SW 1271 (cell line): ENCODE measurements around the gene RIPOR2.

Source experiments
- DNase-seq, 2 experiments: peaks; one replicate each; lab custom pipeline; 2025; lab: John Stamatoyannopoulos, UW

RIPOR2 gene

GRCh38 chr6:24876499-24877465, 59.0 kb downstream of the RIPOR2 start:
- DNase-seq: no peak

- no peak for DNase-seq
These were observed 60.2 kb downstream of the RIPOR2 start for GRCh38 chr6:24875534-24875901.

DNA sequence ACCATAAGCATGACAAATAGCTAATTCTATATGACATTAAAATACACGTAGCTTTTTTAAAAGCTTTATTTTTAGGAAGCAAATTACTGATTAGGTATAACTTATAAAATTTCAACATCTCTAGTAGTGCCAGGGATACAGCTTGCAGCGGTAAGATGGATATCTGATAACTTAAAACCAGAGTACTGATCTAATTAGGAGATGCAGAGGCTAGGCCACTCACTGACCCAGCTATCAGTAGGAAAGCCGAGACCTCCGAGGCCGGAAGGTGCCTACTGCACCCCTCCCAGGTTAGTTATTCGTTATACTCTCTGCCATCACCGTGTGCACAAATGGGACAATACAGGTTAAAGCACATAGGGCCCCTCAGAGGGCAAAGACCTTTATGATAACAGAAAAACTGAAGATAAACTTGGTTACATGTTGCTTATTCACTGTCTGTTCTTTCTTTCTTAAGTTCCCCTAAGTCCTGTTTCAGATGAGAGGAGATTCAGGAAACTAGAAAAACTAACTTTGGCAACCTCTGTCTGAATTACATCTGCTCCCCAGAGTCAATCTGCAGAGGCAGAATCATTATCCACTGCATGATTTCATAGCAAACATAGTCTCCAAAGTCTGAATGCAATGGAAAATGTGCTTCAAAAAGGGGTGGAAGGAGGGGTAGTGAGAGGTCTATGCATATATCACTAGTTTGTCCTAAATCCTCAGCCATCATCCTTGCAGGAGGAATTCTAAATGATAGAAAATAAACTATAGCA, 60.8 kb downstream of the RIPOR2 start:
- no peak for DNase-seq

DNA sequence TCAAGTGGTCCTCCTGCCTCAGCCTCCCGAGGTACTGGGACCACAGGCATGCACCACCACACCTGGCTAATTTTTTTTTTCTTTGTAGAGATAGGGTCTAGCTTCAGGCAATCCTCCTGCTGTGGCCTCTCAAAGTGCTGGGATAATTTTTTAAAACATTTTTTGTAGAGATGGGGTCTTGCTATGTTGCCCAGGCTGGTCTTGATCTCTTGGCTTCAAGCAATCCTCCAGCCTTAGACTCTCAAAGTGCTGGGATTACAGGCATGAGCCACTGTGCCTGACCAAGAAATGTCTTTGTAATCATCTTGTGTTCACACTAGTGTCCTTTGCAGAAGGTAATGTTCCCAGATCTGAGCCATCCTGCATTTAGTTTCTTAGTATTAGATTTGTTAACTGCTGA, 61.6 kb downstream of the RIPOR2 start:
- no peak for DNase-seq

DNA sequence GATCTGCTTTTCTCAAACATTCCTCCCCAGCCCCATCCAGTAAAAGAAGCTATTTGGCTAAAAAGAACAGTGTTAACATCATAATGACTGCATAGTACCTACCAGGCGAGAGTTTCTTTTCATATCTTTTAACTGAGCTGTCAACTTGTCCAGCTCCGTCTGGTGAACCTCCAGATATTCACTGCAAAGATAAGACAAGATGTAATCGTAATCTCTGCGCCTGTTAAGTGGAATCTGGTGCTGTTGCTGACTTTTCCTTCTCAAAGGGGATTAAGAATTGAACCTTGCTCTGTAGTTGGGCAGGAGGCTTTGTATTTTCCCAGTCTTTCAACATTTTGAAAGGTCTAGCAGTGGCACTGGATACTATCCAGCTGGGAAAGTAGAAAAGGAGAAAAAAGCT, 63.0 kb downstream of the RIPOR2 start:
- no peak for DNase-seq

DNA sequence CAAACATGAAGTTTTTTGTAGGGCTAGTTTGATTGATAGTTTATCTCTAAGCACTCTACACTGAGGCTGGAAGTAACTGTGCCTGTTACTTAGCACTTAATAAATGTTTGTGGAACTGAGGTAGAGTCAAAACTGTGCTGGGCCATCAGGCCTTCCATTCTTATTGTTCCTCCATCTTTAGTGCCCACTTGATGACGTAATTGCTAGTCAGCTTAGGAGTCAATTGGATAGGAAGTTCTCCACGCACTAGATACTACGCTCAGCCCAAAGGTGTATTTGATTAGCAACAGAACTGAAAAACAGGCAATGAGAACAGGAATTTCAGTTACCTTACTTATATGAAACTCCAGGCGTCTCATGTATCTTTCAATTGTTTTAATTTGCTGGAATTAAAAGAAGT, 67.0 kb downstream of the RIPOR2 start:
- no peak for DNase-seq

DNA sequence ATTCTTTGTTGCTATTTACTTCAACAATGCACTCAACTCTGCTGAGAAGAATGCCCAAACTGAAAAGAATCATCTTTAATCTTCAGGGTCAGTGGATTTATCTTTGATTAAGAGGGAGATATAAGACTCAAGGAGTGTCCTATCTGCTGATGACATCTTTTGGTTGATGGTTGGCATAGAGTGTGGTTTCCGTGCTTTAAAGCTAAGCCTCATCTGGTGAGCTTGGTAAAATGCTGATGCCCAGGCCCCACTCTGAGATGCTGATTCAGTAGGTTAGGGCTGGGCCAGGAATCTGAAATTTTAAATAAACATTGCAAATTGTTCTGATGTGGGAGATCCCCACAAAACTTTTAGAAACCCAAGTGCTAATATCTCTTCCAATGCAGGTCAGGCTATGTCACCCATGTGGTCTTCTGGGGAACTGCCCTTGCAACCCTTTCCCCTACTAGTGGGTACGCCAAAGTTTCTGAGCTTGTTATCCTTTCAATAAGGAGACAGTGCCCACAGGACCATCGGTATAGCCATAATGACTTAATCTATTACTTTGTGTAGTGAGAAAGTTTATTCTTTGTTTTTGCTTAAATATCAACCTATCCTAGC, 68.6 kb downstream of the RIPOR2 start:
- DNase-seq: no peak

GRCh38 chr6:24865161-24865560, 70.6 kb downstream of the RIPOR2 start:
- DNase-seq: no peak

DNA sequence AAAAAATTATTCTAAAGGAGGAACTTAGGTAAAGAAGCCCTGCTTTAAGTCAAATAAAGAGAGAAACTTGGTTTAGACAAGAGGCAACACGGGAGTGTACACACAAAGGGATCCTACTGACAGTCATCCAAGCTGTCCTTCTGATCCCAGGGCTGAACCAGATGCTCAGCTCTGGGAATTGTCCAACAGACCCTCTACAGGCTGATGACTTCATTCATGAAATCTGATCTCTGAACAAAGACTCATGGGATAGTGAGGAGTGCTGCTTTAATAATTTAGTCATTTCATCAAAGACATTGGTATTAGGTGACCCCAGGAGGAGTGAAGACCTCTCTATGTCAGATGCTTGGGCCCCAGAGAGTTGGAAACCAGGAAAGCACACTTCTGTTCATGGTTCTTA, 71.4 kb downstream of the RIPOR2 start:
- no peak for DNase-seq

- no peak for DNase-seq
These were observed 73.8 kb downstream of the RIPOR2 start for GRCh38 chr6:24861934-24862333.

DNA sequence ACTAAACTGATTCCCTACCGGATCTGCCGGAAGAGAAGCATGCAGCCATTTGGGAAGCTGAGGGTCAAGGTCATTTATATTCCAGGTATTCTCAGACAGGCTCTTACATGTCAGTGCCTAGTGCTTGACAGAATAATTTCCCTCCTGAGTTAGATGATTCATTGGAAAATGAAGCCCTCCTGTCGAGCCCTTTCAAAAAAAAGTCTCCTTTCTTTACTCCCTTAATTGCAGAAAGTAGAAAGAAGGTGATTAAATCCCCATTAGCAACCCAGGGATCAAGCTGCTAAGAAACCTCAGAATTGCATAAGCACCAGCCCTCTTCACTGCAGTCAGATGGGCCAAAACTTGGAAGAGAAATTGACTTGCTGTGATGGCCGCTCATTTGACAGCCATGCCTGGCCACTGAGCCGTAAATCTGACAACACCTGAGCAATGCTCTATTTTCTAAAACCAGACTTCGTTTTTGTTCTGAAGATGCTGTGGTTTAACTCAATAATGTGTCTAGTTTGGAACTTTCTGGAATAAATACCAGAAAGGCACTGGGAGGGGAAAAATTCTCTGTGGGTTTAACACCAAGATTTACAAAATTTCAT, 76.1 kb downstream of the RIPOR2 start:
- no peak for DNase-seq

GRCh38 chr6:24859132-24859531, 76.6 kb downstream of the RIPOR2 start:
- no peak for DNase-seq

DNA sequence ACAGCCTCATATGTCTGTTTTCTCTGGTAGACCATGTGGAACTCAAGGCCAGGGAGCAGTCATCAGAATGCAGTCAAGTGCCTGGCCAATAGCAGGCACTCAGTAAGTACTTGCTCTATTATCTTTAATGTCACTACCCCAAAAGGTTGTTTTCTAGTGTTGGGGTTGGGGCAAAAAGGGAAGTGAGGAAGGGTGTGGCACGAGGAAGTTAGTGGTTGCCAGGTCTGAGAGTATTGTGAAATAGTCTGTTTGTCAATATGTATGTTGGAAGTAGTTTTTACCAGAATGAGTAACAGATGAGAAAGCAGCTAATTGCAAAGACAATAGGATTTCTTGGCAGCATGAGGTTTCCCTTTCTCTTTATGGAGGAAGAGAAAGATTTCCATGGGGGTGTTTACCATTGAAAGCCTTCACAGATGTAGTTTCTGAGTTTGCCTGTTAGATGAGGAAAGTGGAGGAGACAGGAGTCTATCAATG, 77.5 kb downstream of the RIPOR2 start:
- no peak for DNase-seq

DNA sequence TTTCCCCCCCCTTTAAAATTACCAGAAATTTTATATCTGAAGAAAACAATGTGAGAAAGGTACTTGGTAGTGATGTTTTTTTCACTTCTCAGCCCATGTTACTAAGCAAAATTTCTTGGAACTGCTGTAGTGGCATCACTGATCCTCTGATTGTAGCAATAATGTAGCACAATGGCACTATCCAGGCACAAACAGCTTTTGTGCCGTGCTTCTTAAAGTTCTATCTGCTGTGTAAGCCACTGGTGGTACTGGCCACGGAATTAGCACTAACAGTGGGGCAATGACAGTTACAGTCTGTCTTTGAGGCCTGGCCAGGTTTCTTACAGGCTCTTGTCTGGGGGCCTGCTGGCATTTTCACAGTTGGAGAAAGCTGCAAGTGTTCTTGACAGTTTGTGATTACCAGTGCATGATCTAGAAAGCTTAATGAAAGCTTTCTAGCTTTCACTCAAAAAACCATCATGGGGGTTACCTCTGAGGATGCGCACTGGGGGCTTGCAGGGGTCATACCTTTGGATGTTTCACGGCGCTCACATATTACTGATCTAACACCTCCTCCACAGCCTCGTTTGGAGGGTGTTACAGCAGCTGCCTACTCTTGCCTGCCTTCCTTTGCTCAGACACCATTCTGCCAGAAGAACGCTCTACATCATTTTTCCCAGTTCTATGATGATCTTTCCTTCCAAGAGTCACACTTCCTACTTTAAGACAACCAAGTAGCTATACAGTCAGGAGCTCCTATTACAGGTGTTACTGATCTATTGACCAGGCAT, 78.7 kb downstream of the RIPOR2 start:
- DNase-seq: no peak

DNA sequence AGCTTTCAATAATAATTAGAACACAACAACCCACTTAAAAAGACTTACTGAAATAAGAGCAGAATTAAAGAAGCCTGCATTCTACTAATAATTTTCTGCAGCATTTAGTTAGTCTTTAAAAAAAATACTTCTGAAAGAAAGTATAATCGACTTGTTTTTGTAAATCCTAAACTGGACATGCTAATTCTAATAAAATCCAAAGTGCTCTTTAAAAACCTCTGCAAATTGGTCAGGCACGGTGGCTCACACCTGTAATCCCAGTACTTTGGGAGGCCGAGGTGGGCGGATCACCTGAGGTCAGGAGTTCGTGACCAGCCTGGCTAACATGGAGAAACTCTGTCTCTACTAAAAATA, 79.5 kb downstream of the RIPOR2 start:
- no peak for DNase-seq

- peak; percentile 10 to 80 for DNase-seq
These were observed 80.1 kb downstream of the RIPOR2 start for GRCh38 chr6:24855395-24856245.

GRCh38 chr6:24854077-24854666, 81.6 kb downstream of the RIPOR2 start:
- DNase-seq: no peak

- no peak for DNase-seq
These were observed 84.7 kb downstream of the RIPOR2 start for GRCh38 chr6:24851086-24851485.

- no peak for DNase-seq
These were observed 86.0 kb downstream of the RIPOR2 start for GRCh38 chr6:24849713-24850112.

GRCh38 chr6:24848461-24848860, 87.3 kb downstream of the RIPOR2 start:
- DNase-seq: no peak
